Measurements from ENCODE around the gene TWIST1. TPM values are rescaled to one million over a fixed set of nuclear protein-coding genes. Genes with fewer than 3 reads are reported as not detected.

TWIST1 gene
- total RNA-seq (2016; rRNA removed; fragmentation: Illumina TruSeq; extraction: Trizol) = not detected in 2 replicates
- not detected in 2 replicates for total RNA-seq (2016; cell fraction: cytosol; rRNA removed; fragmentation: Illumina TruSeq; extraction: Trizol; ENCODE audit: low read depth)
- not detected in 2 replicates for total RNA-seq (2016; cell fraction: insoluble cytoplasmic fraction; rRNA removed; fragmentation: Illumina TruSeq; extraction: Trizol)
- total RNA-seq (2016; cell fraction: membrane; rRNA removed; fragmentation: Illumina TruSeq; extraction: Trizol) = not detected in 2 replicates
- total RNA-seq (2016; cell fraction: nucleus; rRNA removed; fragmentation: Illumina TruSeq; extraction: Trizol) = not detected in 2 replicates
- polyA plus RNA-seq (2011; rRNA removed) = not detected in 2 replicates
- not detected in 2 replicates for polyA plus RNA-seq (2011; cell fraction: cytosol; rRNA removed)
- polyA plus RNA-seq (2011; cell fraction: nucleus; rRNA removed) = not detected in 2 replicates
- not detected in 2 replicates for polyA plus RNA-seq (2012)
- not detected in 2 replicates for polyA plus RNA-seq (2016; cell fraction: cytosol; fragmentation: Illumina TruSeq; extraction: Trizol; ENCODE audit: low read depth)
- not detected in 2 replicates for polyA plus RNA-seq (2016; cell fraction: insoluble cytoplasmic fraction; fragmentation: Illumina TruSeq; extraction: Trizol; ENCODE audit: low read depth)
- not detected in 2 replicates for polyA plus RNA-seq (2016; cell fraction: membrane; fragmentation: Illumina TruSeq; extraction: Trizol; ENCODE audit: low read depth)
- not detected in 2 replicates for polyA plus RNA-seq (2016; cell fraction: nucleus; fragmentation: Illumina TruSeq; extraction: Trizol; ENCODE audit: insufficient read depth, low read depth)
- polyA minus RNA-seq (2011; rRNA and poly(A)+ RNA removed; ENCODE audit: low replicate concordance) = not detected in 2 replicates
- not detected in 2 replicates for polyA minus RNA-seq (2011; cell fraction: cytosol; rRNA and poly(A)+ RNA removed)
- polyA minus RNA-seq (2011; cell fraction: nucleus; rRNA and poly(A)+ RNA removed) = not detected in 2 replicates
- Bru-seq, nascent RNA = not detected
- not detected for BruChase-seq, experiment 1, labeled RNA remaining after a 6-hour chase
- BruChase-seq, experiment 2, labeled RNA remaining after a 2-hour chase = not detected
- long read RNA-seq, experiment 1 = 0 reads
- long read RNA-seq, experiment 2 = 0 reads

DNA sequence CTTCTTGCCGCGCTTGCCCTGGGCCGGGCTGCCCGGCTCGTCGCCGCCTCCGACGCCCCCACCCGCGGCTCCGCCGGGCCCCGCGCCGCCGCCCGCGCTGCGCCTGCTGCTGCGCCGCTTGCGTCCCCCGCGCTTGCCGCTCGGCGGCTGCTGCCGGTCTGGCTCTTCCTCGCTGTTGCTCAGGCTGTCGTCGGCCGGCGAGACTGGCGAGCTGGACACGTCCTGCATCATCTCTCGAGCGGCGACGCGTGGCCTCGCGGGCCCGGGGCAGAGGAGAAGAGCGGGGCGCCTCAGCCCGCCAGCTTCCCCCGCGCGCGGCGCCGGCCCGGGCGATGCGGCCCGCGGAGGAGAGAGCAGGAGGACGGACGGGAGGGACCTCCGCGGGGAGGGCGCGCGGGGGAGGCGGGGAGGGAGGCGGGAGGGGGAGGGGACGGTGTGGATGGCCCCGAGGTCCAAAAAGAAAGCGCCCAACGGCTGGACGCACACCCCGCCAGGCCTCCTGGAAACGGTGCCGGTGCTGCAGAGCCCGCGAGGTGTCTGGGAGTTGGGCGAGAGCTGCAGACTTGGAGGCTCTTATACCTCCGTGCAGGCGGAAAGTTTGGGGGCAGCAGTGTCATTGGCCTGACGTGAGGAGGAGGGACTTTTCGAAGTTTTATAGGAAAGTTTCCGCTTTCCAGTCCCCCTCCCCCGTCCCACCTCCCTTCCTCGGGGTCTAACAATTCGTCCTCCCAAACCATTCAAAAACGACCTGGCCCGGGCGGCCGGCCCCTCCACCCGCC is at the start of gene TWIST1:
Gene TWIST1 (minus strand): TSS at position 546 of the 779 bp plus-strand sequence. CDS start 315 bp downstream, at position 231.
- H3K9ac ChIP-seq (ENCODE audit: insufficient read depth, low read depth, low read length) = no peak within 1 kb of the TSS
- no peaks in the 10 kb centered on the region for H3K9me3 ChIP-seq (ENCODE audit: low read length)
- no peak within 1 kb of the TSS for H3K4me2 ChIP-seq (ENCODE audit: low read depth, low read length)
- in situ Hi-C loops (cut with HindIII; ENCODE audit: extremely low pct_ligation_motif_present, low pct_unique_long_range_greater_than_20kb) = loop anchor here (25.0 kb wide), 1 partner anchor 545 kb away; no protein-coding TSS in a partner anchor
- H3K79me2 ChIP-seq (ENCODE audit: insufficient read depth, low read length) = no peaks in the 10 kb centered on the region
- TF ChIP-seq ZNF652 (CRISPR knock-in tag; IDR thresholded peaks at IDR 0.05; ENCODE audit: borderline replicate concordance, low read depth) (no peak), NCOA2 (CRISPR knock-in tag; IDR thresholded peaks at IDR 0.05) (no peak)
- H3K27ac ChIP-seq (ENCODE audit: extremely low read length, insufficient read depth, low read length) = no peak within 1 kb of the TSS
- H3K36me3 ChIP-seq (replicated peaks in 1 of 2; ENCODE audit: control insufficient read depth in 1 of 2, insufficient read depth in 2 of 2, low read length in 2 of 2) = no peaks in the 10 kb centered on the region
- H2AFZ ChIP-seq (ENCODE audit: low read length) = no peak within 1 kb of the TSS
- POLR2A ChIA-PET = no interaction called here
- ATAC-seq = no peak
- CTCF ChIA-PET (ENCODE audit: low intra/inter-chr PET ratio, low total read pairs) = no interaction called here
- no TSS peak for BruUV-seq (replicated peaks)
- H3K4me1 ChIP-seq (ENCODE audit: insufficient read depth, low read length) = no peaks in the 10 kb centered on the region
- H3K4me3 ChIP-seq (replicated peaks in 1 of 3; ENCODE audit: insufficient read depth in 1 of 3, low read depth in 2 of 3, low read length in 3 of 3) = no peak within 1 kb of the TSS
- no peak for FAIRE-seq
- intact Hi-C loops (cut with micrococcal nuclease; ENCODE audit: unreplicated experiment) = no loop called here
- no peak for DNase-seq (ENCODE audit: low spot score)
- H3K27me3 ChIP-seq (ENCODE audit: control insufficient read depth in 1 of 2, insufficient read depth in 2 of 2, low read length in 2 of 2) = peaks cover 0 to 7% of the 10 kb centered on the region in 2 experiments; a peak in 3 of 5 replicates
- WGBS (ENCODE audit: low lambda C conversion rate) = 85% methylated on average over 89 of the region's 91 CpGs
- no peaks in the 10 kb centered on the region for H4K20me1 ChIP-seq (ENCODE audit: insufficient read depth, low read length)

DNA sequence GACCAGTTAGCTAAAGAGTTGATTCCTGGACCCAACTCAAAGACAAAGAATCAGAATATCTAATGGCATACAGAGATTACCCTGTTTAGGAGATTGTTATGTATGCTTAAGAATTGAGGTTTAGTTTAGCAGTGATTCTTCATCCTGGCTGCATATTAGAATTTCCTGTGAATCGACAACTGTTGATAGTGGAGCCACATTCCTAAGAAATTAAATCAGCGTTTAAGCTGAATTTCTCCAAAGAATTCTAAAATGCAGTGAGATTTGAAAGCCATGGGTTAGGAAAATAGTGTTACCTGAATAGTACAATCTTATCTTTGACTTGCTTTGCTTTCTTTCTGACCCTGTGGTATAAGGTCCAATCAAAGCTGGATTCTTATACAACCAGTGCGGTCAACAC is 44.2 kb upstream of the TWIST1 start:
- FAIRE-seq = no peak
- H3K36me3 ChIP-seq (replicated peaks in 1 of 2; ENCODE audit: control insufficient read depth in 1 of 2, insufficient read depth in 2 of 2, low read length in 2 of 2) = no peaks in the 10 kb centered on the region
- no peak for DNase-seq (ENCODE audit: low spot score)
- no peaks in the 10 kb centered on the region for H3K4me1 ChIP-seq (ENCODE audit: insufficient read depth, low read length)
- WGBS (ENCODE audit: low lambda C conversion rate) = 5% methylated on average over 3 of the region's 3 CpGs
- H3K4me3 ChIP-seq (replicated peaks in 1 of 3; ENCODE audit: insufficient read depth in 1 of 3, low read depth in 2 of 3, low read length in 3 of 3) = no peak overlapping the region
- no peak overlapping the region for H3K27ac ChIP-seq (ENCODE audit: extremely low read length, insufficient read depth, low read length)
- ChIA-PET POLR2A (no interaction called here), CTCF (ENCODE audit: low intra/inter-chr PET ratio, low total read pairs) (no interaction called here)
- ATAC-seq = no peak
- no peak overlapping the region for H3K9ac ChIP-seq (ENCODE audit: insufficient read depth, low read depth, low read length)
- in situ Hi-C loops (cut with HindIII; ENCODE audit: extremely low pct_ligation_motif_present, low pct_unique_long_range_greater_than_20kb) = no loop called here
- TF ChIP-seq, protein P1, sequence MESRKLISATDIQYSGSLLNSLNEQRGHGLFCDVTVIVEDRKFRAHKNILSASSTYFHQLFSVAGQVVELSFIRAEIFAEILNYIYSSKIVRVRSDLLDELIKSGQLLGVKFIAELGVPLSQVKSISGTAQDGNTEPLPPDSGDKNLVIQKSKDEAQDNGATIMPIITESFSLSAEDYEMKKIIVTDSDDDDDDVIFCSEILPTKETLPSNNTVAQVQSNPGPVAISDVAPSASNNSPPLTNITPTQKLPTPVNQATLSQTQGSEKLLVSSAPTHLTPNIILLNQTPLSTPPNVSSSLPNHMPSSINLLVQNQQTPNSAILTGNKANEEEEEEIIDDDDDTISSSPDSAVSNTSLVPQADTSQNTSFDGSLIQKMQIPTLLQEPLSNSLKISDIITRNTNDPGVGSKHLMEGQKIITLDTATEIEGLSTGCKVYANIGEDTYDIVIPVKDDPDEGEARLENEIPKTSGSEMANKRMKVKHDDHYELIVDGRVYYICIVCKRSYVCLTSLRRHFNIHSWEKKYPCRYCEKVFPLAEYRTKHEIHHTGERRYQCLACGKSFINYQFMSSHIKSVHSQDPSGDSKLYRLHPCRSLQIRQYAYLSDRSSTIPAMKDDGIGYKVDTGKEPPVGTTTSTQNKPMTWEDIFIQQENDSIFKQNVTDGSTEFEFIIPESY (CRISPR knock-in tag; IDR thresholded peaks at IDR 0.05) = no peak
- no peak overlapping the region for H2AFZ ChIP-seq (ENCODE audit: low read length)
- no peaks in the 10 kb centered on the region for H4K20me1 ChIP-seq (ENCODE audit: insufficient read depth, low read length)
- no peaks in the 10 kb centered on the region for H3K27me3 ChIP-seq (ENCODE audit: control insufficient read depth in 1 of 2, insufficient read depth in 2 of 2, low read length in 2 of 2)
- intact Hi-C loops (cut with micrococcal nuclease; ENCODE audit: unreplicated experiment) = no loop called here
- H3K79me2 ChIP-seq (ENCODE audit: insufficient read depth, low read length) = no peaks in the 10 kb centered on the region
- H3K9me3 ChIP-seq (ENCODE audit: low read length) = peaks cover 51% of the 10 kb centered on the region
- BruUV-seq (replicated peaks) = no TSS peak
- H3K4me2 ChIP-seq (ENCODE audit: low read depth, low read length) = no peak overlapping the region

Measured in HepG2 (cell line).